NK-92 (cell line): Measurements from ENCODE around the gene CCDC102A.
"Not testable (repeated sequence)": the region's sequence is repeated elsewhere in the genome, so short reads cannot be mapped to it uniquely, and the experiment has no call there.

Experiments
- DNase-seq: peaks from one replicate; lab custom pipeline; 2025; ENCODE audit not compliant: unreplicated experiment; lab: John Stamatoyannopoulos, UW

Gene CCDC102A

GRCh38 chr16:57502048-57502775 is 34.2 kb downstream of the CCDC102A start:
- DNase-seq: no peak

- no peak for DNase-seq
These were observed 34.9 kb downstream of the CCDC102A start for GRCh38 chr16:57501492-57501891.

DNA sequence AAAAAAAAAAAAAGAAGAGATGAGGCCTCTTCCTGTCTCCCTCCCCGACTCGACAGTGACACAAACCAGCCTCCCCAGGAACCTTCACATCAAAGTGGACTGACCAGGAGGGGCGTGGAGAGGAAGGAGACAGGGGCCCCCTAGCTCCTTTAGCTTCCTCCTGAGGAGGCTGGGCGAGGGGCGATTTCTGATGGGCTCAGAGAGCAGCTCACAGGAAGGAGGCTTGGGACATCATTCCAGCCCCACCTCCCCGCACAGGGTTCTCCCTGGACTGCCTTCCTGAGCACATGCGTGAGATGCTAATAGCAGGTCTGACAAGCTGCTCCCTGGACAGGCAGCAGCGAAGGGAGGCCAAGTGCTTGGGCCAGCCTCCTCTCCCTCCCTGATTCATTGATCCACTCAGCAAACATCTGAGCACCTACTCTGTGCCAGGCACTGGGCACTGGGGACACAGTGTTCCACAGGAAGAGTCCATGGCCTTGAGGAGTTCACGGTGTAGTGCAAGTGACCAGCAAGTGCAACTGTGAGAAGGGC is 35.7 kb downstream of the CCDC102A start:
- no peak for DNase-seq

DNA sequence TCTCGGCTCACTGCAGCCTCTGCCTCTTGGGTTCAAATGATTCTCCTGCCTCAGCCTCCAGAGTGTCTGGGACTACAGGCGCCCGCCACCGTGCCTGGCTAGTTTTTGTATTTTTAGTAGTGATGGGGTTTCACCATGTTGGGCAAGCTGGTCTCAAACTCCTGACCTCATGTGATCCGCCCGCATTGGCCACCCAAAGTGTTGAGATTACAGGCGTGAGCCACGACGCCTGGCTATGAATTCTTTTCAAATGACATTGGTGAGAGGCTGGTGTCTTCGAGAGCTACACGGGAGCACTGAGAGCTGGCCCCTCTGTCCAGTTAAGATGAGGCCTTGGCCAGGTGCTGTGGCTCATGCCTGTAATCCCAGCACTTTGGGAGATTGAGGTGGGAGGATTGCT is 36.4 kb downstream of the CCDC102A start:
- DNase-seq: not testable (repeated sequence)

DNA sequence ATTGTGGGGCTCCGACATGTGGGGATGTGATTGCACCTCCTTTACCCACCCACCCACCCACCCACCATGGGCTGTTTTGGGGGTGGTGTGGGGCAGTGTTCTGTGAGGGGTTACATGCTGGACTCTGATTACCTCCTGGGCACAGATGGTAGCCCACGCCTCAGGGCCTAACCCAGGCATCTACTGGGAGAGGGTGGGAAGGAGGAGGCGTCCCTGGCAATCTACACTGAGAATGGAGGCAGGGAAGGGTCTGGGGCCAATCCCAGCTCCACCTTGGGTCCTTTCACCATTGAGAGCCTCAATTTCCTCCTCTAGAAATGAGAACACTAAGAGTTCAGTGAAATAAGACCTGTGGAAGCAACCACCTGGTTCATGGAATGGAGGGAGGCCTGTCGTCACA is 38.3 kb downstream of the CCDC102A start:
- no peak for DNase-seq

DNA sequence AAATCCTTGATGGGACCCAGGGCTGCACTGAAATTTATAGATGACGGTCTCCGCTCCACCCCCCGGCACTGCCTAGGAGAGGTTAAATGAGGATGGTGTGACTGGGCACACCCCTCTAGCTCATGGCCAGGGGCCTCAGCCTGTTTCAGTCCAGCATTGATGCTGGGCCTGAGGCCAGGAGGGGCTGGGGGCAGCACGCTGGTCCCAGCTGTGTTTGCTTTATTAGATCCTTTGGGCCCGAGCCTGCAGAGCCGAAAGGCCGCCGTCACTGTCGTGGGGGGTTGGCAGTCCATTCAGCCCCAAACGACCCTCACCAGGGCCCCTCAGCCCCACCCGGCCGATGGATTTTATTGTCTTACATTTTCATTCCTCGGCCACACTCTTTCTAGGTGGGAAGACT is 39.2 kb downstream of the CCDC102A start:
- no peak for DNase-seq

DNA sequence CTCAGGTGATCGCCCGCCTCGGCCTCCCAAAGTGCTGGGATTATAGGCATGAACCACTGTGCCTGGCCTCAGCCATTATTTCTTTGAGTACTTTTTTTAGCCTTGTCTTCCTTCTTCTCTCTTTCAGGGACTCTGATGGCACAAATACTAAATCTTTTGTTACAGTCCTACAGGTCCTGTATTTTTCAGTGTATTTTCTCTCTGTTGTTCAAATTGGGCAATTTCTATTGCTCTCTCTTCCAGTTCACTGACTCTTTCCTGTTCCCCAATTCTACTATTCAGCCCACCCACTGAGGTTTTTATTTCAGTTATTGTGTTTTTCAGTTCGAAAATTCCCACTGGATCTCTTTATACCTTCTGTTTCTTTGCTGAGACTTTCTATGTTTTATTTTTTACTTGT is 42.6 kb downstream of the CCDC102A start:
- no peak for DNase-seq

DNA sequence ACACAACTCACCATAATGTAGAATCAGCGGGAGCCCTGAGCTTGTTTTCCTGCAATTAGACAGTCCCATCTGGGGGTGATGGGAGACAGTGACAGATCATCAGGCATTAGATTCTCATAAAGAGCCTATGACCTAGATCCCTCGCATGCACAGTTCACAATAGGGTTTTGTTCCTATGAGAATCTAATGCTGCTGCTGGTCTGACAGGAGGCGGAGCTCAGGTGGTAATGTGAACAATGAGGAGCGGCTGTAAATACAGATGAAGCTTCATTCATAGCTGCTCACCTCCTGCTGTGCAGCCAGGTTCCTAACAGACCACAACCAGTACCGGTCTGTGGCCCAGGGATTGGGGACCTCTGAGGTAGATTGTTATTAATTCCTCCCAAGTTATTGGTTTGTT is 47.1 kb downstream of the CCDC102A start:
- no peak for DNase-seq

DNA sequence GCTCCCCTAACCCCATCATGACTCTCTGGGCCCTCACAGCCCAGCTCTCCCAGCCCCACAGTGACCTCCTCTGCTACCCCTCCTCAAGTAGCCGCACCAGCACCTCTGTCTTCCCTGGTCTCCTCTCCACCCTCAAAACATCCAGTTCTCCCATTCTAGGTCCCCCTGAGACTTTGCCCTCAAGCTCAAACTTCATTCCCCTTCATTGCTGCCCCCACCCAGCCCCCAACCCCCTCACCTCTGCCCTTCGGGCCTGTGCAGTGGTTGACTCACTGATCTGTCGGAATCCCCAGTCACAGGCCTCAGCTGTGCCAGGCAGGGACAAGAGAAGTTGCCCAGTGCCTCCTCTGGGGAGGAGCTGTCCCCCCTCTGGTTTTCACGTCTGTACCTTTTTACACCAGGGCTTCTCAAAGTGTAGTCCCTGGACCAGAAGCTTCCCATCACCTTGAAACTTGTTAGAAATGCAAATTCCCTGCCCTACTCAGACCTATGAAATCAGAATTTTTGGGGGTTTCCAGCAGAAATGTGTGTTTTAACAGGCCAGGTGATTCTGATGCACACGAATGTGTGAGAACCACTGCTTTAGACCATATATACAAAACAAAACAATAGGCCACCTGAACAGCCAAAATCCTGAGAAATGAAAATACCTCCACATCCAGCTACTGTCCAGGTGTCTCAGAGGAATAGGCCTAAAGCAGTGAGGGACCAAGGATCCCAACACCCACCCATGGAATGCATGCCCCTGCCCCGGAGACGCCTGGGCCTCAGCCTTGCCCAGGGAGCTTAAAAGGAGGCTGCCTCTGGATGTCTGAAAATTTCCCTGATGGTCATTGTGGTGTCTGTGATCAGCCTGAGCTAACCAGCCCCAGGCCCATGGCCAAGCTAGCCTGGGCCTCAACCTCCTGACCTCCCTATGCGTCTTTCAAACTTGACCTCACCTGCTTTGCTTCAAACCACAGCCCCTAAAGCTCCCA is 49.2 kb downstream of the CCDC102A start:
- DNase-seq: no peak

DNA sequence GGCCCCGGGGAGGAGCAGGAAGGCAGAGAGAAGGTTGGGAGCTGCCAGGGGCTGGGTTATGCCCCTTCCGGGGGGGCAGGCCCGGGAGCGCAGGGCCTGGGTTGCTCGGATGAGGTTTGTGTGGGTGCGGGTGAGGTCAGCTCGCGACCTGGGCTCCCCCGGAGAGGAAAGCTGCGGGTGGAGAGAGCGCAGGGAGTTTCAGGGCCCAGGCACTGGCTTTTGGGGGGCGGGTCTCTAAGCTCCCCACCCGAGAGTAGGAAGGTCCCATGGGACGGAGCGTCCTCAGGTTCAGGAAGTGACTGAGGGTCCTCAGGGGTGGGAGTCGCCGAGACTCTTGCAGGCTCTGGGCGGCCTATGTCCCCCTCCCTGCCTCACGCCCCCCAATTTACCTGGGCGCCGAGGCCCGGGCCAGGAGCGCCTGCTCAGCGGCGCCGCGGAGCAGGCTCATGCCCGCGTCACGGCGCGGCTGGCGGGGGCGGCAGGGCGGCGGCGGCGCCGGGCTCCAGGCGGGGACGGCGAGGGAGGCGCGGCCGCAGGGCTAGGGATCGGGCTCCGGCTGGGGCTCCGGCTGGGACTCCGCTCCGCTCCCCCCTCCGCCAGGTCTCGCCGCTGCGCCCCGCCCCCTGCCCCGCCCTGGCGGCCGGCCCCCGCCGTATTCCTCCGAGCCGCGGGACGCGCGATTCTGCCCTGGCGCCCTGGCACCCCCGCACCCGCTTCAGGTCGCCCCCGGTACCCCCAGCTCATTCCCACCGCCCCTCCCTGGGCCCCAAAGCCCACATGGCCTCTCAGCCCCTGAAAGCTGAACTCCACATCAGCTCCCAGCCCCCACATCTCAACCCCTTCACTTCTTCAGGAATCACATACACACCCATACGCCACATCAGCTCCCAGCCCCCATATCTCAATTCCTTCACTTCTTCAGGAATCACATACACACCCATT is 50.2 kb downstream of the CCDC102A start, which contains the start of gene DOK4:
DOK4 (minus strand) TSS at position 578 of the 942 bp plus-strand sequence. CDS start 6,986 bp downstream, outside the sequence.
- no peak for DNase-seq

DNA sequence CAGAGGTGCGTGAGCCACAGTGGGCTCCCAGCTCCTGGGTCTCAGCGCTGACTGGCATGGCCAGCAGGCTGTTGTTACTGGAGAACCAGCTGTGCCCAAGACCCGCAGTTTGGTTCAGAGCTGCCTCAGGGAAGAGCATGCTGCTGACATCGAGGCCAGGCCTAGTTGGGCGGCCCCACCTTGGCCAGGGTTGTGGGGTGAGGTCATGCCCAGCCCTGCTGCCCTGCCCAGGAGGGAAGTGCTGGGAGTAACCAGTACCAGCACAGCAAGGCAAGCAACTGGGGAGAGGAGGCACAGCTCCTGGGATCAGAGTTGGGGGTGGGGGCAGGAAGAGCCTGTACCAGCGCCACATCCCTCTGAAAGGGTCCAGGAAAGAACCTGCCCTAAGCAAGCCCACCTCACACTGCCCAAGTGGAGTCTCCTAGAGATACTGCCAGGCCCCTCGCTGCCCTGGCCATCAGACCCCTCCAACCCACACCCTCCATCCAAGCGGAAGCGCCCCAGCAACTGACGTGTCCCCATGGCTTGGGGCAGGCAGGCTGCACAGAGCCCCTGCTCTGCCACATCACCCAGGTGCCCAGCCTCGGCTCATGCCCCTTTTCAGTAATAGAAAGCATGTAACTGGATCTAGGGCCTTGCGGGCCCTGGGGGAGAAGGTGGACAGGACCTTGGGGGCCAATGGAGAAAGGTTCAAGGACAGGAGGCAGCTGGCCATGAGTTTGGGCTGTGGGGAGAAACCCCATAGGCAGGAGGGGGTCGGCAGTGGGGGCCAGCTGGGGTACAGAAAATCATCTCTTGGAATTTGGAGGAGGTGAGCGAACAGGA is 51.1 kb downstream of the CCDC102A start:
- DNase-seq: no peak

GRCh38 chr16:57484515-57485005 is 51.8 kb downstream of the CCDC102A start:
- no peak for DNase-seq

DNA sequence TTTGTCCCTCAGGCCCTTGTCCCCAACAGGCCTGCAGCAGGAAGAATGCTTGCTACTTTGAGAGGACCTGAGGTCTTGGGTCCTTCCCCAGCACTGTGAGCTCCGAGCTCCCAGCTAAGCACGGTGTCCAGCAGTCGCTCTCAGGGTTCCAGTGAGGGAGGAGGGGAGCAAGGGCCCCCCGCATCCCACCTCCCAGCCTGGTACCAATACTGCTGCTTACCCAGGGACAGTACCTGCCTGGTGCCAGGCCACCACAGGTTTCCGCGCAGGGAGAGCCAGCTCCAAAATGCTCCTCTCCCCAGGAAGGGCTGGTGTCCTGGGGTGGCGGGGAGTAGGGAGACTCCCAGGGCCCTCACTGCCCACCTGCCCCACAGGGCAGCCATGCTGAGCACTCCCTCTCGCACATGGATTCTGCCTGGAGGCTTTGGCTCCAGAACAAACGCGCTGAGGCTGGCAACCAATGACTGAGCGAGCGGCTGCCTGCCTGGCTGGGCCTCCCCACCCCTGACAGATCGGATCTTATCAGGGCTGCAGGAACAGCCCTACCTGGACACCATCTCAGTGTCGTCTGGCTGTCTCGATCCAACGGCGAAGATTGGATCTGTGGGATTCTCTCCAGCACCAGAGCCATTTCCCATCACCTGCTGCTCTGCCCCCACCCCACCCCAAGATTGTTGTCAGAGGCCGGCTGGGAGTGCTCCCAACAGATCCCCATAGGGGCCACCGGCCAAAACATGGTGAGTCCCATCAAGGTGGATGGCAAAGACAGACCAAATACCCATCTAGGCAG is 52.5 kb downstream of the CCDC102A start:
- no peak for DNase-seq

DNA sequence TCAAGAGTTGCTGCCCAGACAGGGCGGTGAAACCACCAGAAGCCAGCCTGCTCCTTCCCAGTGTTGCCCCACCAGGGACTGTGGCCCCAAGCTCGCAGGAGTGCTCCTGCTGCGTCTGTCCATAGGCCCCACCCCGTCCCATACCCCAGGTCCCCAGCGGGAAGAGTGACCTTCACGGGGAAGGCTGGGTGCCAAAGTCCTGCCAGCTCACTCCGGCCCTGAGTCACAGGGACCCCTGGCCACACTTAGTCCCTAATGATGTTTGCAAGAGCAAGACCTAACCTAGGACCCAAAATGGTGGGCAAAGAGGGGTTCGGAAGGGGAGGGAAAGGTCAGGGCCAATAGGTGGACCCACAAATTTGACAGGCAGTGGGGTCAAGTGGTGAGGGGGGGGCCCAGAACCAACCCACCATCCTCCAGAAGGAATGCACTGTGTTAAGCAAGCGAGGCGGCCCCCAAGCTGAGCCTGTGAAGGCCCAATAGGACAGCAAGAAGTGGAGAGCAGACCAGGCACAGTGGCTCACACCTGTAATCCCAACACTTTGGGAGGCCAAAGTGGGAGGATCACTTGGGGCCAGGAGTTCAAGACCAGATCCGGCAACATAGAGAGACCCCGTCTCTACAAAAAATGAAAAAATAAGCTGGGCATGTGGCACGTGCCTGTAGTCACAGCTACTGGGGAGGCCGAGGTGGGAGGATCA is 53.4 kb downstream of the CCDC102A start:
- DNase-seq: no peak

GRCh38 chr16:57481421-57481820 is 55.0 kb downstream of the CCDC102A start:
- DNase-seq: no peak

DNA sequence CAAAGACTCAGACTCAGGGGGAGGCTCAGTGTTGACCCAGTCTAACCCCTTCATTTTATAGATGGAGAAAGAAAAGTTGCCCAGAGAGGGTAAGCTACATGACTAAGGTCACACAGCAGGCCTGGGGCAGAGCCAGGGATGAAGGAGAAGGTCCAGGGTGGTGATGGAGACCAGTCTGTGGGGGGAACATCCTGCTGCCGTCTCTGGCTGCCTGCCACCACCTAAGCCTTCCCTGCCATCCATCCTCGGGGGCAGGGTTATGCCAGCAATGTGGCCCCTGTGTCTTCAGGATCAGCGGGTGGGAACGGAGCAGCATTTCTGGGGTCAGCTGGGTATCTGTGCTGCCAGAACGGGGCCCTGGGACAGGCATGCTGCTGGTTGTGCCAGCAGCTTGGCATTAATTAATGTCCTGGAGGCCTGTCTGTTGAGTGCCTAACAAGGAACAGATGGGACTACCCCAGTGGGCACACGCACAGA is 55.6 kb downstream of the CCDC102A start:
- no peak for DNase-seq

DNA sequence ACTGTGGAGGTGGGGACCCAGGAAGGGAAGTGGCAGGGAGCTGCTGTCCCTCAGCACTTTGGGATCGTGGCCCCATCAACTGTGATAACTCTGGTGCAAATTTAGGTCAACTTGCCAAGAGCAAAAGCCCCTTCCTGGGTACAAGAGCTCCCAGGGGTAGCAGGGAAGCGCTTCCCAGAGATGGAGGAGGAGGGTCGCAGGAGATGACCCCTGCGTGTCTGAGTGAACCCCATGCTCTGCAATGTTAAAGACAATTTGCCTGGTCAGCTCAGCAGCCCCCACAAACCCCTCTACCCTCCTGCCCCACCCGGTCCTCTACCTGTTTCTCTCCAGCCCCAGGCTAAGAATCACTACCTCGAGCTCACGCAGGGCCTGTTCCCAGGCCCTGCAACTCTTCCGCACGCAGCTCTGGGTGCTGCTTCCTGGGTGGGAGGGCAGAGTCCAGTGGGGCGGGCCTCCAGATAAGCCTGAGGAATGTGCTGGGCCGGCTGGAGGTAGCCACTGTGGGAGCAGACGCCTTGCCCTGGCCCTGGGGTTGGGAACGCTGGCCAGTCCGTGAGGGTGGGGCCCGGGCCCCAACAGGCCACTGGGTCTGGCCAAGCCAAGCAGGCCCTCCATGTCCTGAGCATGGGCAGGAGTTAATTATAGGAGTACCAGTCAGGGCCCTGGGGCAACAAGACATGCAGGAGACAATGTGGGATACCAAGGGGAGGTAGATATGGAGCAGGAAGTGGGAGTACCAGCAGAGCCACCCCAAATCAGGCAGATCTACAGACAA is 56.2 kb downstream of the CCDC102A start:
- no peak for DNase-seq
